ENCODE data around the gene STAT1. TPM values are rescaled to one million over a fixed set of nuclear protein-coding genes. Genes with fewer than 3 reads are reported as not detected.

The STAT1 gene
- total RNA-seq, 1 donor: 89.9 TPM

DNA sequence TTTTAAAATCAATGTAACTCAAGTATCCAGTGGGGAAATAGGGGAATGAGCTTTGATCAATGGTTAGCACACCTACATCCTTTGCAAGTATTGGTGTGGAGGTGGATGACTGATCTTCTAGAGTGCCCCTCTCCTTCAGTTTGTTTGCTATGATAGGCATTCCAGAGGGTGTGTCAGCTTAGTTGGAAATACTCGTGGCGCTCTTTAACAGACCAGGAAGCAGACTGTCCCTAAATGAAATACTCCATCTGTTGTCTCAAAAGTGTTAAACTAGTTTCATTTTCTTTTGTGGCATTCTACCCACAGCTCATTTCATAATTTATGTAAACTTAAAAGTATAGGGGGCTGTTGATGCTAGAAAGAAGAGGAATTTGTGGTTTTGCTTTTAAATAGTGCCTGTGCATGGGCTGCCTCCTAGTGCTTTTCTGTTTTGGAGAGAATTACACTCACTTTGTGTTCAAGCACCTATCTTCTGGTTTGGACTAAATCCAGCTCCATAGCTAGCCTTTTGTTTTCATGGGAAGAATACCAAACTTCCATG is 66.2 kb downstream of the STAT1 start:
- Histone ChIP-seq H3K9me3 (ENCODE audit: low read depth, low read length) (no peaks in the 10 kb centered on the region), H3K4me3 (ENCODE audit: low read length) (no peak overlapping the region), H3K4me1 (ENCODE audit: insufficient read depth, low read length) (peaks cover 14% of the 10 kb centered on the region), H3K27me3 (ENCODE audit: insufficient read depth, low read length) (no peaks in the 10 kb centered on the region)

DNA sequence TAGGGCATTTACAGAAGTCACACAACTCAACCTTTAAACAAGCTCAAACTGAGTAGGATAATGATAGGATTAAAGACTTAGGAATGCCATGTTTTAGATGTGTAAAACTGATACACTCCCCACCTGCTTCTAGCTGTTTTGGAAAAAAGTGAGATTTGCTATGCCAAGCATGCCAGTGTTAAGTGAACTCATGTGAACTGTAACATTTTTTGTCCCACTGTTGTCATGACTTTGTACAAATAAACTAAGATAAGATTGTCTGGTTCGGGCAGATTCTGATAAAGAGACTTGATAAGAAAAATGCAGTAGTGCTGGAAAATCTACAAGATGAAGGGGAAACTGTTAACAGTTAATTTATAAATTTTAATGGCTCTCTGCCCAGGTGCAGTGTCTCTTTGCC is 66.8 kb downstream of the STAT1 start:
- Histone ChIP-seq H3K27me3 (ENCODE audit: insufficient read depth, low read length) (no peaks in the 10 kb centered on the region), H3K4me3 (ENCODE audit: low read length) (no peak overlapping the region), H3K4me1 (ENCODE audit: insufficient read depth, low read length) (peaks cover 14% of the 10 kb centered on the region)

DNA sequence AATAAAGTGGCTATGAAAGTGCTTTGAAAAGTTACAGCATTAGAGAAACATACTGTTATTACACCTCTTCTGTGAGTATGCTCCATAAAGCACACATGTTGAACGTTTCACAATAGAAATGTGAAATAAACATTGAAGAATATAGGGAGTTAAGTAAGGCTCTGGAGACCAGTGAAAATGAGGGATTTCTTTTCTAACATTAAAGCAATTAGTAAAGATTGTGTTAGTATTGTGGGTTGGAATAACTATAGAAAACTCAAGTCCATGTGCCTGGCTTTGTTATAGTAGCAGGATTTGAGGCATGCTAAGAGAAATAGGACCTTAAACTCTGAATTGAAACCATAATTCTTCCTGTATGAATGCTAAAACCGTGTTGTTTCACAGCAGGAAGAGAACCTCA is 70.3 kb downstream of the STAT1 start:
- Histone ChIP-seq H3K9me3 (ENCODE audit: low read depth, low read length) (no peaks in the 10 kb centered on the region), H3K4me3 (ENCODE audit: low read length) (no peak overlapping the region), H3K27me3 (ENCODE audit: insufficient read depth, low read length) (no peaks in the 10 kb centered on the region), H3K4me1 (ENCODE audit: insufficient read depth, low read length) (peaks cover 10% of the 10 kb centered on the region)

More for the DNA sequence above, 66.8 kb downstream of the STAT1 start:
- H3K9me3 ChIP-seq (ENCODE audit: low read depth, low read length): no peaks in the 10 kb centered on the region

DNA sequence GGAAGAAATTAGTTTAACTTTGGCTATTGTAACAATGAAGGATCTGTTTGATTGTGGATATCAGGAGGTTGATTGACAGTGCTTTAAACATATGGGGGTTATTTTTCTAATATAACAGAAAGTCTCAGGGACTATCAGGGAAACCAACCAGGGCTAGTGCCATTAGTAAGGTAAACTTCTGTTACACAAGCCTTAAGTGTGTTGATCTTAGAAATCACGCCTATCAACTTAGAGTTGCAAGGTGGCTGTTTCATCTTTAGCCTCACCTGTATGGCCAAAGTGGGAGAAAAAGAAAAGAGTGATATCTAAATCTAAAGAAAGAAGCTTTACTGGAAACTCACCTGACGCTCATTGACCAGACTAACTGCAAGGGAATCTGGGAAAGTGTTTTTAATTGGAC is 71.3 kb downstream of the STAT1 start:
- no peaks in the 10 kb centered on the region for H3K9me3 ChIP-seq (ENCODE audit: low read depth, low read length)

DNA sequence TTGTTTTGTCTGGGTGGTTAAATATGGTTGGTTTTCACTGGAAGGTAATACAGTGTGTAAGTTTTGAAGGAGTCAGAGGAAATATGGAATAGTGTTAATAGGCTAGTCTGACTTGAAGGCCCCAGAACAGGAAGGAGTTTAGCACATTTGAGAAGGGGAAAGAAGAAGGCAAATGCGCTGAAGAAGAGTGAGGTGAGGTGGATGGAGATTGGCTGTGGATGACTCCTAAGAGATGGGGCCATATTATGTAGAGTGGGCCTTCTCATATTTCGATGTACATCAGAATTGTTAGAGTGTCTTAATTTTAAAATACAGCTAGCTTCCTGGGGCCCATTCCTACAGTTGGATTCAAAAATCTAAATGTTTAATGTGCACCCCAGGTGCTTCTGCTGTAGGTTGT is 72.4 kb downstream of the STAT1 start:
- H3K27me3 ChIP-seq (ENCODE audit: insufficient read depth, low read length): no peaks in the 10 kb centered on the region
- no peaks in the 10 kb centered on the region for H3K9me3 ChIP-seq (ENCODE audit: low read depth, low read length)
- H3K4me1 ChIP-seq (ENCODE audit: insufficient read depth, low read length): no peaks in the 10 kb centered on the region

More for the DNA sequence above, 71.3 kb downstream of the STAT1 start:
- peaks cover 5% of the 10 kb centered on the region for H3K4me1 ChIP-seq (ENCODE audit: insufficient read depth, low read length)
- H3K27me3 ChIP-seq (ENCODE audit: insufficient read depth, low read length): no peaks in the 10 kb centered on the region
- no peak overlapping the region for H3K4me3 ChIP-seq (ENCODE audit: low read length)

DNA sequence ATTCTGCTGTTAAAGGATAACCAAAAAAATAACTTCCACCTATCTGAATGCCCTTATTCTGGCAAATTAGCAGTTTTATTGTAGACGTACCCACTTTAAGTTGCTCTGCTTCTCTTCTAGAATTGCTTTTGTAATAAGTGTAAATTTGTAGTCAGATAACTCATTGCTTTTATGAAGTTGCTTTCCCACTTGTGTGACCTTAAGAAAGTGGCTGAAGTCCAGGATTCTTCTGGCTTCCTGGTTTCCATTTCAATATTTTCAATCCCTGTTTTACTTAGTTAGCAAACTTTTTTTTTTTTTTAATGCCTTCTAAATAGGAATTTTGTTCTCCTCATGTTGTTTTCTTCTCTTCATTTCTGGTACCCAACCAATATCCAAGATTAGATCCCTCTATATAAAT is 73.5 kb downstream of the STAT1 start:
- Histone ChIP-seq H3K27me3 (ENCODE audit: insufficient read depth, low read length) (no peaks in the 10 kb centered on the region), H3K9me3 (ENCODE audit: low read depth, low read length) (no peaks in the 10 kb centered on the region), H3K4me1 (ENCODE audit: insufficient read depth, low read length) (no peaks in the 10 kb centered on the region), H3K4me3 (ENCODE audit: low read length) (no peak overlapping the region)

More for the DNA sequence above, 72.4 kb downstream of the STAT1 start:
- no peak overlapping the region for H3K4me3 ChIP-seq (ENCODE audit: low read length)

DNA sequence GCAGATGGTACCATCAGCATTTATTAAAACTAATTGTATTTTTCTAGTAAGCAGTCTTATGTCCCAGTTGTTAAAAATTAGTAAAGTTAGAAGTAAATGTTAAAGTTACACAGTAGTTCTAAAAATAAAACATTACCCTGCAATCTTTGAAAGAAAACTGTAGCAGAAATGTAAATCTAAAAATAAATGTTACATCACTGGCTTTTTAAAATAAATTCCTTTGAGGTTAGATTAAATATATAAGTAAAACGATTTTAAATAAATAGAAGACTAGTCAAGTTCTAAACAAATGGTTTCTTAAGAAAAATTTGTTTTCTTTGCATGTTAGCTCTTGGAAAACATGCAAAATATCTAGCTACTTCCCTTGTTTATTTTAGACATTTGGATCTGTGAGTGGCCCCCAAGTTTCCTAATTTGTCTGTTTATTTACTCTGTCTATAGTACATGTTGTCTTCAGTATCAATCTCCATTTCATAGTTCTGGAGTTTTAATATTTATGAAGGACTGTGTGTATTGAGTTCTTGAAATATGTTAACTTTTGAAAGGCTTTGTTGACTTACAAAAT is 75.1 kb downstream of the STAT1 start:
- no peaks in the 10 kb centered on the region for H3K27me3 ChIP-seq (ENCODE audit: insufficient read depth, low read length)
- no peak overlapping the region for H3K4me3 ChIP-seq (ENCODE audit: low read length)
- H3K9me3 ChIP-seq (ENCODE audit: low read depth, low read length): no peaks in the 10 kb centered on the region
- no peaks in the 10 kb centered on the region for H3K4me1 ChIP-seq (ENCODE audit: insufficient read depth, low read length)

DNA sequence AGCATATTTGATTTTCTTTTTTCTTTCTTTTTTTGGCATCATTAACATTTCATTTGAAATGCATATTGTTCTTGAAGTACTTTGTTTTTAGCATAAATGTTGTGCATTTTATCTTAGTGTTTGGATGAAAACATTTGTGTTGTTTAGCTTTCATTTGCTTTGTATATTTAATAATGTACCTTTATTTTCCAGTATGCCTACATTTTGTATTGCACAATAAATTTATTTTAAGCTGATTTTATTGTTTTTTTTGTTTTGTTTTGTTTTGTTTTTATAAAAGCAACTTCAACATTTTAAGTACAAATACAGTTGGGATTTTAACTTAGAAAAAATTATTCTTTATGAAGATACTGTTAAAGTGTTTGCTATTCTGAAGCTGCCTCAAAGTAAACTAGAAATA is 78.9 kb downstream of the STAT1 start:
- no peaks in the 10 kb centered on the region for H3K4me1 ChIP-seq (ENCODE audit: insufficient read depth, low read length)
- no peaks in the 10 kb centered on the region for H3K9me3 ChIP-seq (ENCODE audit: low read depth, low read length)
- no peak overlapping the region for H3K4me3 ChIP-seq (ENCODE audit: low read length)

DNA sequence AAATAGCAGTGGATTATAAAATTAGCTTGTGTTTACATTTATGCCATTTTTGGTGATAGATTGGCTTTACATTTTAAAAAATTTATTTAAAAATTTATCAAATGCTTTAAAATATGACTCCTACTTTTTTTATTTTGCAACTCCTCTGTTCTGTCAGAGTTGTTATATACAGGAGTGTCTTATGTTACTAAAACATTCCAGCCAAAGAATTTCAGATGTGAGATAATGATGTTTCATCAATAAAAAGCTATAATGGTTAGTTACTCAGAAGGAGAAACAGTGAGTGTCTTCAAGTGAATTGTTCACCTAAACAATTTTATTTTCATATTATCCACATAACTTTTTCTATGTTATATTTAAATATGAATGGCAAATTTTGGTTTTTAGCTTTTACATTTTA is 80.6 kb downstream of the STAT1 start:
- Histone ChIP-seq H3K9me3 (ENCODE audit: low read depth, low read length) (no peaks in the 10 kb centered on the region), H3K27me3 (ENCODE audit: insufficient read depth, low read length) (no peaks in the 10 kb centered on the region), H3K4me1 (ENCODE audit: insufficient read depth, low read length) (no peaks in the 10 kb centered on the region), H3K4me3 (ENCODE audit: low read length) (no peak overlapping the region)

More for the DNA sequence above, 78.9 kb downstream of the STAT1 start:
- no peaks in the 10 kb centered on the region for H3K27me3 ChIP-seq (ENCODE audit: insufficient read depth, low read length)

DNA sequence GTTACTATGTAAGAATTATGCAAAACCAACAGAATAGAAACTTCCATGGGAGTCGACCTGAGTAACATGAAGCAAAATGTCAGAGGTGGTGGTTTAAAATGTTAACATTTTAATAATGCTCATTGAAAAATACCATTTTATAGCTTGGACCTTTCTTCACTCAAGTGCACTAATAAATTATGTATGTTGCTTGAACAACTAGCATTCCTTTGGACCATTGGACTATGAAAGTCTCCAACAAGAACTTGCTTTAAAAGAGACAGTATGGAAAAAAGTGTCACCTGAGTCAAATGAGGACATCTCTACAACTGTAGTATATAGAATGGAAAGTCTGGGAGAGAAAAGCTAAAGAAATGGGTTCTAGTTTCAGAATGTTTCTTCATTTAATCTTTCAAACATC is 81.5 kb downstream of the STAT1 start:
- Histone ChIP-seq H3K4me3 (ENCODE audit: low read length) (no peak overlapping the region), H3K4me1 (ENCODE audit: insufficient read depth, low read length) (no peaks in the 10 kb centered on the region), H3K9me3 (ENCODE audit: low read depth, low read length) (no peaks in the 10 kb centered on the region), H3K27me3 (ENCODE audit: insufficient read depth, low read length) (no peaks in the 10 kb centered on the region)

DNA sequence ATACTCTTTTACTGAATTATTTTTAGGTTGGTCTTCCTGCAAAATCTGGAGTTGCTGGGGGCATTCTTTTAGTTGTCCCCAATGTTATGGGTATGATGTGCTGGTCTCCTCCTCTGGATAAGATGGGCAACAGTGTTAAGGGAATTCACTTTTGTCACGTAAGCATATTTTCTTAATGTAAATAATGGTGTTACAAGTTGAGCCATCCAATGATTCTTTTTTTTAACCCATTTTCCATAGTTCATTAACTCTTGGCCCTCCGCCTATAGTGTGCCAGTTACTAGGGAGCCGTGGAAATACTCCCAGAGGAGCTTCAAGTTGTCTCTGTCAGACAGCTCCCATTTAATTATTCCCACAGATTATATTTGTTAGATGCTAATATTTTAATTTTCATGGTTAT is 83.6 kb downstream of the STAT1 start:
- Histone ChIP-seq H3K4me1 (ENCODE audit: insufficient read depth, low read length) (no peaks in the 10 kb centered on the region), H3K4me3 (ENCODE audit: low read length) (no peak overlapping the region), H3K9me3 (ENCODE audit: low read depth, low read length) (no peaks in the 10 kb centered on the region), H3K27me3 (ENCODE audit: insufficient read depth, low read length) (no peaks in the 10 kb centered on the region)

DNA sequence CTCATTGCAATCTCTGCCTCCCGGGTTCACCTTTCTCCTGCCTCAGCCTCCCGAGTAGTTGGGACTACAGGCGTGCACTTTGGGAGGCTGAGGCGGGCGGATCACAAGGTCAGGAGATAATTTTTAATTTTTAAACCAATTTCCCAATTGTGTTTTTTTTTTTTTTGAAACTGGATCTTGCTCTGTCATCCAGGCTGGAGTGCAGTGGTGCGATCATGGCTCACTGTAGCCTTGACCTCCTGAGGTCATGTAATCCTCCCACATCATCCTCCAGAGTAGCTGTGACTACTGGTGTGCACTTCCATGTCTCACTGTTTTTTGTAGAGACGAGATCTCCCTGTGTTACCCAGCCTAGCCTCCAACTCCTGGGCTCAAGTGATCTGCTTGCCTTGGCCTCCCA is 84.1 kb downstream of the STAT1 start:
- no peaks in the 10 kb centered on the region for H3K27me3 ChIP-seq (ENCODE audit: insufficient read depth, low read length)
- no peaks in the 10 kb centered on the region for H3K9me3 ChIP-seq (ENCODE audit: low read depth, low read length)
- no peaks in the 10 kb centered on the region for H3K4me1 ChIP-seq (ENCODE audit: insufficient read depth, low read length)
- H3K4me3 ChIP-seq (ENCODE audit: low read length): no peak overlapping the region

DNA sequence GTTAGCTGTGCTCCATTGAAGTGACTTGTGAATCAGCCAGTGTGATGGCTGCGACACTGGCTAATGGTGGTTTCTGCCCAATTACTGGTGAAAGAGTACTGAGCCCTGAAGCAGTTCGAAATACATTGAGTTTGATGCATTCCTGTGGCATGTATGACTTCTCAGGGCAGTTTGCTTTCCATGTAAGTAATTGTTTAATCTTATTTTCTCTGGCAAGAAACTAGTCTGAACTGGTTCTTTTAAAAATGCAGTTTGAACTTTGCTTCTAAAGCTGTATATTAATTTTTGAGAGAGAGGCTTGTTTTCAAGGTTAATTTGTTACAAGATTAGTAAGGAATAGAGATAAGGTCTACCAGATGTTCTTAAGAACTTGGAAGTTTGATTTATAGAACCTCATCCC is 86.7 kb downstream of the STAT1 start:
- Histone ChIP-seq H3K9me3 (ENCODE audit: low read depth, low read length) (no peaks in the 10 kb centered on the region), H3K4me1 (ENCODE audit: insufficient read depth, low read length) (no peaks in the 10 kb centered on the region), H3K4me3 (ENCODE audit: low read length) (no peak overlapping the region), H3K27me3 (ENCODE audit: insufficient read depth, low read length) (no peaks in the 10 kb centered on the region)

DNA sequence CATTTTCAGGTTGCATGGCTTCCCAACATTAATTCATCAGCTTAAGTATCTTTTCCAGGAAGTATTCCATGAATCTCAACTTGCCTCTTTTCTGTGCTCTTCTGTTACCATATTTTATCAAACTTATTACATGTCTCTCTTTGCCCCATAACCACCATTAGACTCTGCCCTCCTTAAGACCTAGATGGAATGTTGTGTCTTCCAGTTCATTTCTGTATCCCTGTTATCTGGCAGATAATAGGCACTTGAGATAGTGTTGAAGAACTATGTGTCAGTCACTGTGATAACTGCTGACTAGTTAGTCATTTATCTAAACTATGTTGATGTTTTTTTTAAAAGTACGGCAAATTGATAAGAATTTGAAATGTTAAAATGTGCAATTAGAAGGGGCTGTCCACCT is 91.6 kb downstream of the STAT1 start:
- Histone ChIP-seq H3K9me3 (ENCODE audit: low read depth, low read length) (no peaks in the 10 kb centered on the region), H3K4me3 (ENCODE audit: low read length) (no peak overlapping the region), H3K27me3 (ENCODE audit: insufficient read depth, low read length) (no peaks in the 10 kb centered on the region), H3K4me1 (ENCODE audit: insufficient read depth, low read length) (no peaks in the 10 kb centered on the region)

DNA sequence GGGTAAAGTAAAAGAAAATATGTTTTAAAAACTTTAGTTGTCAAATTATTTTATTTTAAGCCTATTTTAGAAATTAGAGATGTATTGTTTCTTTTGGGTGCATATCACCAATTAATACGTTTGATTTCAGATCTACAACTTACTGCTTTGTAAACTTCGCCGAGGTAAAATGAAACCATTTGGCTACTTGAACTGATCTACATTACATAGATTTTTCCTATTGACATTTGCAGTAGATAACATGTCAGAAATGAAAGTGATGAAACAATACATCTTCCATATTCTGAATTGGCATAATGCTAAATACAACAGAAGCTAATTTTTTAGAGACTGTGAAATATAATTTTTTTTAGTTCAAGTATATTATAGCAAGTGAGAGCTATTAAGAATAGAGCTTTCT is 93.9 kb downstream of the STAT1 start:
- no peak overlapping the region for H3K4me3 ChIP-seq (ENCODE audit: low read length)
- no peaks in the 10 kb centered on the region for H3K27me3 ChIP-seq (ENCODE audit: insufficient read depth, low read length)
- H3K4me1 ChIP-seq (ENCODE audit: insufficient read depth, low read length): no peaks in the 10 kb centered on the region
- H3K9me3 ChIP-seq (ENCODE audit: low read depth, low read length): no peaks in the 10 kb centered on the region
